ENCODE data around the gene LRP5.

LRP5 gene

GRCh38 chr11:68314203-68315170, 2.1 kb downstream of the LRP5 start:
- Histone ChIP-seq H3K4me3 (ENCODE audit: low read depth in 1 of 2, low read length in 1 of 2) (no peak overlapping the region), H3K36me3 (no peaks in the 10 kb centered on the region), H3K4me1 (ENCODE audit: control insufficient read depth in 1 of 2, insufficient read depth in 1 of 2, low read depth in 1 of 2, low read length in 1 of 2) (peaks cover 10 to 13% of the 10 kb centered on the region in 2 experiments), H3K27ac (no peak overlapping the region), H3K27me3 (peaks cover 76% of the 10 kb centered on the region), H3K9me3 (no peaks in the 10 kb centered on the region)
- no peak for TF ChIP-seq CTCF (IDR thresholded peaks at IDR 0.05)

GRCh38 chr11:68315171-68315920, 3.0 kb downstream of the LRP5 start:
- no peak for TF ChIP-seq CTCF (IDR thresholded peaks at IDR 0.05)
- peaks cover 68% of the 10 kb centered on the region for H3K27me3 ChIP-seq
- peaks cover 10 to 13% of the 10 kb centered on the region in 2 experiments for H3K4me1 ChIP-seq (ENCODE audit: control insufficient read depth in 1 of 2, insufficient read depth in 1 of 2, low read depth in 1 of 2, low read length in 1 of 2)
- H3K36me3 ChIP-seq = no peaks in the 10 kb centered on the region
- no peaks in the 10 kb centered on the region for H3K9me3 ChIP-seq
- no peak overlapping the region for H3K27ac ChIP-seq
- H3K4me3 ChIP-seq (ENCODE audit: low read depth in 1 of 2, low read length in 1 of 2) = no peak overlapping the region

DNA sequence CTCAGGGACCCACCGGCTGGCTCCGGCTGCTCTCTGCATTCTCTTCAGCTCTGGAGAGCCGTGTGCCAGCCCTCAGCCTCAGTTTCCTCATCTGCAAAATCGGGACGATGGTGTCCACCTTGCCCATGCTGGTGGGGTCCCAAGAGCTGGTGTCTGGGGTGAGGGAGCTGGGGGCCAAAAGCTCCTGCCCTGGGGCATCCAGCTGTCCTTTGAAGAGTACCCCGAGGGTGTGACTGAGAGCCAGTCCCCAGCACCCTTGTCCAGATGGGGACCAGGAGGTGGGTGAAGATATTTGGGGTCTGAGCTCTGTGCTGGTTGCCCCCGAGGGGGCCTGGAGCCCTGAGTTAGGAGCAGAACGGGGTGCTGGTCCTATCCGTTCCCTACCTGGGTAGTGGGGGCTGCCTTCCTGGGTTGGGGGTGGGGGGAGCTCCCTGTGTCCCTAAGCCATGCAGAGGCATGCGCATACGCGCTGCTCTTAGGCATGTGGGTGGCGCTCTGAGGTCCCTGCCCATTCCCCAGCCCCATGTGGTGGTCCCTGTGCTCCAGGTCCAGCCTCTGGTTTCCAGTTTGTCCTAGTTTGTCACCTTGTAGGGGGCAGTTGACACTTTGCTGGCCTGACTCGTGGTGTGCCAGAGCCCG, 4.9 kb downstream of the LRP5 start:
- Histone ChIP-seq H3K27ac (no peak overlapping the region), H3K4me1 (ENCODE audit: control insufficient read depth in 1 of 2, insufficient read depth in 1 of 2, low read depth in 1 of 2, low read length in 1 of 2) (peaks cover 10 to 13% of the 10 kb centered on the region in 2 experiments), H3K4me3 (ENCODE audit: low read depth in 1 of 2, low read length in 1 of 2) (no peak overlapping the region), H3K27me3 (peaks cover 49% of the 10 kb centered on the region), H3K9me3 (no peaks in the 10 kb centered on the region), H3K36me3 (no peaks in the 10 kb centered on the region)
- TF ChIP-seq CTCF (IDR thresholded peaks at IDR 0.05) = no peak

- H3K36me3 ChIP-seq = no peaks in the 10 kb centered on the region
- H3K27ac ChIP-seq = no peak overlapping the region
- H3K4me3 ChIP-seq (ENCODE audit: low read depth in 1 of 2, low read length in 1 of 2) = no peak overlapping the region
- TF ChIP-seq CTCF (IDR thresholded peaks at IDR 0.05) = no peak
- peaks cover 10% of the 10 kb centered on the region for H3K27me3 ChIP-seq
- H3K4me1 ChIP-seq (ENCODE audit: control insufficient read depth in 1 of 2, insufficient read depth in 1 of 2, low read depth in 1 of 2, low read length in 1 of 2) = no peaks in the 10 kb centered on the region
- no peaks in the 10 kb centered on the region for H3K9me3 ChIP-seq
These were observed 9.1 kb downstream of the LRP5 start for GRCh38 chr11:68321293-68322051.

GRCh38 chr11:68322052-68322430, 9.7 kb downstream of the LRP5 start:
- H3K4me3 ChIP-seq (ENCODE audit: low read depth in 1 of 2, low read length in 1 of 2) = no peak overlapping the region
- H3K36me3 ChIP-seq = no peaks in the 10 kb centered on the region
- no peak overlapping the region for H3K27ac ChIP-seq
- no peaks in the 10 kb centered on the region for H3K9me3 ChIP-seq
- TF ChIP-seq CTCF (IDR thresholded peaks at IDR 0.05) = no peak
- H3K4me1 ChIP-seq (ENCODE audit: control insufficient read depth in 1 of 2, insufficient read depth in 1 of 2, low read depth in 1 of 2, low read length in 1 of 2) = no peaks in the 10 kb centered on the region
- peaks cover 4% of the 10 kb centered on the region for H3K27me3 ChIP-seq
